ENCODE measurements around the gene RIMS3. TPM values are rescaled to one million over a fixed set of nuclear protein-coding genes. Genes with fewer than 3 reads are reported as not detected.

RIMS3 gene
- total RNA-seq, 1 experiment from 2014 or later, result 13.7 TPM

GRCh38 chr1:40687661-40688060 is 22.2 kb upstream of the RIMS3 start:
- Histone ChIP-seq H3K14ac (ENCODE audit: insufficient read depth, low read length) (no peak overlapping the region), H4K20me1 (ENCODE audit: control insufficient read depth, insufficient read depth, insufficient read length) (no peaks in the 10 kb centered on the region), H4K5ac (ENCODE audit: insufficient read length, low read depth, low read length) (no peak overlapping the region), H2AFZ (ENCODE audit: low read length) (no peak overlapping the region), H2AK5ac (ENCODE audit: insufficient read length, low read length) (no peak overlapping the region), H3K4ac (ENCODE audit: low read depth, low read length) (no peak overlapping the region), H3K18ac (ENCODE audit: insufficient read length, low read depth, low read length) (no peak overlapping the region), H2BK5ac (ENCODE audit: insufficient read length, low read length) (no peak overlapping the region), H3K23ac (ENCODE audit: insufficient read length, low read depth, low read length) (no peak overlapping the region), H3K27me3 (ENCODE audit: insufficient read depth, low read length) (no peaks in the 10 kb centered on the region), H3K9me3 (ENCODE audit: control insufficient read depth, low read depth, low read length) (no peaks in the 10 kb centered on the region), H3K9ac (ENCODE audit: extremely low read depth, insufficient read length, low read length) (no peak overlapping the region), H3K4me2 (ENCODE audit: insufficient read depth, insufficient read length, low read length) (no peak overlapping the region), H3K79me1 (ENCODE audit: insufficient read depth, low read depth, low read length, poor library complexity, severe bottlenecking) (no peaks in the 10 kb centered on the region), H4K8ac (replicated peaks; ENCODE audit: insufficient read length, low read depth, low read length) (no peak overlapping the region), H3K79me2 (ENCODE audit: insufficient read depth, low read length) (peaks cover 15% of the 10 kb centered on the region; the same call in 1 of the 2 replicates), H2BK15ac (ENCODE audit: low read depth, low read length) (no peak overlapping the region), H3T11ph (ENCODE audit: low read length) (no peak overlapping the region), H2BK20ac (ENCODE audit: low read depth, low read length, poor library complexity, severe bottlenecking) (no peak overlapping the region), H3K23me2 (ENCODE audit: insufficient read length, low read depth, low read length, poor library complexity, severe bottlenecking) (peaks cover 4% of the 10 kb centered on the region), H2BK120ac (ENCODE audit: low read depth, low read length, poor library complexity, severe bottlenecking) (no peak overlapping the region), H3K4me1 (ENCODE audit: insufficient read depth, low read length) (no peaks in the 10 kb centered on the region), H4K91ac (ENCODE audit: insufficient read length, low read depth, low read length) (no peak overlapping the region), H3K56ac (ENCODE audit: insufficient read length, low read depth, low read length) (no peak overlapping the region), H3K27ac (ENCODE audit: insufficient read length, low read depth, low read length) (no peak overlapping the region), H2BK12ac (ENCODE audit: insufficient read length, low read depth, low read length) (no peak overlapping the region)
- no peak overlapping the region for H3K27ac Mint-ChIP-seq
- H3K4me1 Mint-ChIP-seq, result peaks cover 16 to 17% of the 10 kb centered on the region in 2 experiments
- DNase-seq, result no peak
- no peaks in the 10 kb centered on the region; a peak in 2 of 5 replicates for H3K9me3 Mint-ChIP-seq
- no peak for TF ChIP-seq CTCF (conservative IDR thresholded peaks at IDR 0.05)
- H3K36me3 Mint-ChIP-seq (ENCODE audit: insufficient read depth in 1 of 3, low read depth in 3 of 3), result peaks cover 17 to 35% (median 25%) of the 10 kb centered on the region in 3 experiments
- H3K4me3 Mint-ChIP-seq, result no peak overlapping the region
- no CpG with 5 or more reads among the region's 6 CpGs for WGBS (ENCODE audit: extremely low coverage, insufficient read length, low lambda C conversion rate)
- no peaks in the 10 kb centered on the region for H3K27me3 Mint-ChIP-seq (ENCODE audit: low read depth)
